T47D (cell line): Measurements from ENCODE around the gene PANX1.
"Not testable (repeated sequence)": the region's sequence is repeated elsewhere in the genome, so short reads cannot be mapped to it uniquely, and the experiment has no call there.

Experiments used
- DNase-seq, 2 experiments: peaks; one replicate each; pipeline versions ENCODE4 v3.0.0 to v3.0.0-alpha.2; 2011 to 2012; ENCODE audit warnings: low read depth in 1 of 2, low spot score in 1 of 2
- JUND ChIP-seq: IDR thresholded peaks from 2 replicates; pipeline ENCODE4 v1.6.1; 2012; ENCODE audit warnings: low read depth
- in situ Hi-C: cut with HindIII; loops from 2 replicates; pipeline ENCODE4 v1.10.0; 2016; ENCODE audit warnings: low sequenced_read_pairs, low pct_unique_long_range_greater_than_20kb

Gene PANX1

GRCh38 chr11:94145916-94146315, 17.3 kb downstream of the PANX1 start:
- no peak for DNase-seq
- in situ Hi-C loops = no loop called here
- TF ChIP-seq JUND = no peak

DNA sequence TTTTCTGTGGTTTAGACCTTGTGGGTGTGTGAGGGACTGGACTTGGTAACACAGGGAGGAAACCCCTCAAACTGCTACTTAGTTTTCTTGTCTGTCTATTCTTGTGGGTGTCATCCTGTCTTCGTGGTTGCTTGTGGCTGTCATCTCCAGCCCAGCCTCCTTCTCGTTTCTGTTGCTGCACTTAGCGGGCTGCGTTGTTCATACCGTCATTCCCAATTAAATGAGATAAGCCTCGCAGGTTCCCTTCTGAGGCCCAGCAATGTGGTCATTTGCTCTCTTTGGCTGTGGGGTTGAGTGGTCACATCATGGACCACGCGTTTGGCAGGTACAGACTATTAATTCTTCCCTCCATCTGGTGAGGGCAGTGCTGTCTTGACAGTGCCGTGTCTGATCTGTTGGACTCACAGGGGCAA, 18.8 kb downstream of the PANX1 start:
- DNase-seq = no peak
- TF ChIP-seq JUND = no peak
- in situ Hi-C loops = no loop called here

DNA sequence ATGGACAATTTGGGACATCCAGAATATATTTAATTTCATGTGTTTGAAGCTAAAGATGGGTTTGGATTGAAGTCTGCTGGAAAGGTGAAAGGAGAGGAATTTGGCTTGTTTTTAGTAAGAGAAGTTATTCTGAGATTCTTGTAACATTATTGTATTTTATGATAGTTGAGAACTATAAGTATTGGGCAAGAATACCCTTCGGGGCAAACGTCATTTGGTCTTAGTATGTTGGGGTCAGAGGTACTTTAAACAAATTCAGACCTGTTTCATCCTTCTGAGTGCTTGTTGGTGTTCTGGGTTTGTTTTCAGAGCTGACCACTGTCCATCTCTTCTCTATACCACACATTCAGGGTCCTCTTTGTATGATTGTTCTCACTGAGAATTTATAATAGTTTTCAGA, 19.5 kb downstream of the PANX1 start:
- no peak for DNase-seq
- no peak for TF ChIP-seq JUND
- in situ Hi-C loops = no loop called here

DNA sequence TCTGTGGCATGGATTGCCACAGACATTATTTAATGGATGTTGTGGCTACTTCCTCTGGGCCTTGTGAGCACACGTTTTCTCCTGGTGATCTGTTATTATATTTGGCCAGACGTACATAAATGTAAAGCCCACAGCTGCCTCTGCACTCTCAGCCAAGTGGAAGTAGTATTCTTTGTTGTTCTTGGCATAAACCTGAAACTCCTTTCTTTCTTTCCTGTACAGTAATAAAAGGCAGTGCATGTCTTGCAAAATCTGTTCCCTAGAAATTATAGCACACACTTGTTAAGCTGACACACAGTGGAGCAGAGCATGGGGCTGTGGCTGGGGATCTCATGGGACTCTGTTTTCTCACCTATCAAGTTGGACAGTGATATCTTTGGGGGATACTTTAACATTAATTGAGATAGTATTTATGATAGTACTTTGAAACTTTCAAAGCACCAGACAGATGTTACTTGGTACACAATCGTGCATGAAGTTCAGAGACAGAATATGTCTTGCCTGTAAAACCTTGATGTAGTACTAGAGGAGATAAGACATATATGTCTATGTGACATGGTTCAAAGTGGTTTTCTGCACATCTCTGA, 20.9 kb downstream of the PANX1 start:
- DNase-seq = no peak
- no peak for TF ChIP-seq JUND
- in situ Hi-C loops = no loop called here

- in situ Hi-C loops = no loop called here
- no peak for TF ChIP-seq JUND
- no peak for DNase-seq
Observed at GRCh38 chr11:94150056-94150455, 21.4 kb downstream of the PANX1 start.

- no peak for TF ChIP-seq JUND
- in situ Hi-C loops = no loop called here
- DNase-seq = no peak
Observed at GRCh38 chr11:94150704-94151685, 22.4 kb downstream of the PANX1 start.

DNA sequence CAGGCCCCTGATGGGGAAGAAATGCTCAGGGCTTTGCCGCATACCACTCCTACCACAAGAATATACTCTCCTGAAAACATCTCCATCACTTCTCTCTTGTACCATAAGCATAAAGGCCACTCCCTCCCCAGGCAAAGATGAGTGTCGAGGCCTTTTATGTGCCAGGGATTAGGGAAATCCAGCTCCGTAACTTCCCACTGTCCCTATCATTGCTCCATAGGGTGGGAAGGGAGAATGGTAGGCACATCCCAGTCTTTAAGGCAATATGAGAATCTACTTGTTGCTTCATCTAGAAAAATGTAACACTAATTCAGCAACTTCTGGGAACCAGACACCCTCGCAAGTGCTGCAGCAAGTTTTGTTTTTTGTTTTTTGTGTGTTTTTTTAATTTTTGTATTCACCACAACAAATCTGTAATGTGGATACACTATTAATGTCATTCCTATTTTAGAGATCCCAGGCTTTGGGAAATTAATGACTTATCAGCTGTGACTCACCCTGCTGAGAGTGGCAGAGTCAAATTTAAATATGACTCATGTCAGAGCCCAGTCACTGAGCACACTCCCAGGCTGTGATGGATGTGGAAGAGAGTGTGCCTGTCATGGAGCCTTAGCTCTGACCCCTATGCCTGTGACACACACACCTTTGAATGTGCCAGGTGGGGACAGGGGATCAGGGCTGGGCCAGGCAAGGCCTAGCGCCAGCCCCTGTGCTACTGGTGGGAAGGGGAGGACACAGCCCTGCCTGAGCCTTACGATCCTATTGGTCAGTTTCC, 23.4 kb downstream of the PANX1 start:
- TF ChIP-seq JUND = no peak
- in situ Hi-C loops = no loop called here
- DNase-seq = no peak

GRCh38 chr11:94152678-94153065, 24.0 kb downstream of the PANX1 start:
- no peak for DNase-seq
- no peak for TF ChIP-seq JUND
- in situ Hi-C loops = no loop called here

GRCh38 chr11:94153320-94153719, 24.7 kb downstream of the PANX1 start:
- DNase-seq = no peak
- in situ Hi-C loops = no loop called here
- no peak for TF ChIP-seq JUND

GRCh38 chr11:94154095-94154856, 25.6 kb downstream of the PANX1 start:
- in situ Hi-C loops = no loop called here
- no peak for DNase-seq
- no peak for TF ChIP-seq JUND

GRCh38 chr11:94157339-94157738, 28.7 kb downstream of the PANX1 start:
- in situ Hi-C loops, DNase-seq: not testable (repeated sequence)

DNA sequence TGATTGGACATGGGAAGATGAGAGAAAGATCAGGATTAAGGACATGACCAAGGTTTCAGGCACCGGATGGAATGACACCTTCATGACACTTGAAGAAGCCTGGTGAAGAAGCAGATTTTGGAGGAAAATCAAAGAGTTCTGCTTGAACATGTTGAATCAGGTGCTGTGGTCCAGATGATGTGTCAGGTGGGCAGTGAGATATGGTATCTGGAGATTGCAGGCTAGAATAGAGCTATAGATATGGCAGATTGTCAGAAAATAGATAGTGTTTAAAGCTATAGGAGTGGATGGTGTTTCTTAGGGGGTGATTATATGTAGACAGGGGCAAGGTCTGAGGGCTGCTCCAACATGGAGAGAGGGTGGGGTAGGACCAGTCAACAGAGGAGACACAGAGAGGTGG, 40.2 kb downstream of the PANX1 start:
- no peak for TF ChIP-seq JUND
- DNase-seq = no peak
- in situ Hi-C loops = no loop called here
